Subcutaneous adipose tissue (tissue), 4 donors: ENCODE results near the gene ENOX1. TPM values are rescaled to one million over a fixed set of nuclear protein-coding genes. Genes with fewer than 3 reads are reported as not detected.

Source experiments
- total RNA-seq, 4 donors: library from RNA; depleted of rRNA; stranded (reverse); fragments of >200 nt; gene quantifications; one replicate each; pipeline ENCODE4 v1.1.0, GENCODE V29; 2016
- TF ChIP-seq, protein P1 (sequence below): fragments of 450-650 bp; IDR thresholded peaks from one replicate; pipeline ENCODE4 v1.5.1; 2016; ENCODE audit warnings: low read depth, mild to moderate bottlenecking, control low read depth, antibody characterized with exemption, moderate library complexity

ENOX1 gene
- total RNA-seq, 4 donors from 2014 or later = 0.66 to 4.7 (median 2.1) TPM

DNA sequence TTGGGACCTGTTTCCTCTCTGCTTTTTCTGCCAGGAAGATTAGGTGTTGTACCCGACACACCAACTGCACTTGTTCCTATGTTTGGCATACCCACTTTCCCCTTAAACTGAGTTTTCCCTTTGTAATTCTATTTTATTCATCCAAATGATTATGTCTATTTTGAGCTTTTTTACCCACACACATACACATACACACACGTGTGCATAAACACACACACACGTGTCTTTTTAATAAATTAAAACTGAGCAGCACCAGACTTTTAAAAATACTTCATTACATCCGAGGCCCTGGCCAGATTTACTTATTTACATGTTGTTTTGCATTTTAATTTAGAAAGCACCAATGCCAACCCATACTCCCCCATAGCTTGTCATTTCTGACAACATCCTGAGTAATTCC lies 413.4 kb downstream of the ENOX1 start:
- TF ChIP-seq, protein P1, sequence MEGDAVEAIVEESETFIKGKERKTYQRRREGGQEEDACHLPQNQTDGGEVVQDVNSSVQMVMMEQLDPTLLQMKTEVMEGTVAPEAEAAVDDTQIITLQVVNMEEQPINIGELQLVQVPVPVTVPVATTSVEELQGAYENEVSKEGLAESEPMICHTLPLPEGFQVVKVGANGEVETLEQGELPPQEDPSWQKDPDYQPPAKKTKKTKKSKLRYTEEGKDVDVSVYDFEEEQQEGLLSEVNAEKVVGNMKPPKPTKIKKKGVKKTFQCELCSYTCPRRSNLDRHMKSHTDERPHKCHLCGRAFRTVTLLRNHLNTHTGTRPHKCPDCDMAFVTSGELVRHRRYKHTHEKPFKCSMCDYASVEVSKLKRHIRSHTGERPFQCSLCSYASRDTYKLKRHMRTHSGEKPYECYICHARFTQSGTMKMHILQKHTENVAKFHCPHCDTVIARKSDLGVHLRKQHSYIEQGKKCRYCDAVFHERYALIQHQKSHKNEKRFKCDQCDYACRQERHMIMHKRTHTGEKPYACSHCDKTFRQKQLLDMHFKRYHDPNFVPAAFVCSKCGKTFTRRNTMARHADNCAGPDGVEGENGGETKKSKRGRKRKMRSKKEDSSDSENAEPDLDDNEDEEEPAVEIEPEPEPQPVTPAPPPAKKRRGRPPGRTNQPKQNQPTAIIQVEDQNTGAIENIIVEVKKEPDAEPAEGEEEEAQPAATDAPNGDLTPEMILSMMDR = no peak

DNA sequence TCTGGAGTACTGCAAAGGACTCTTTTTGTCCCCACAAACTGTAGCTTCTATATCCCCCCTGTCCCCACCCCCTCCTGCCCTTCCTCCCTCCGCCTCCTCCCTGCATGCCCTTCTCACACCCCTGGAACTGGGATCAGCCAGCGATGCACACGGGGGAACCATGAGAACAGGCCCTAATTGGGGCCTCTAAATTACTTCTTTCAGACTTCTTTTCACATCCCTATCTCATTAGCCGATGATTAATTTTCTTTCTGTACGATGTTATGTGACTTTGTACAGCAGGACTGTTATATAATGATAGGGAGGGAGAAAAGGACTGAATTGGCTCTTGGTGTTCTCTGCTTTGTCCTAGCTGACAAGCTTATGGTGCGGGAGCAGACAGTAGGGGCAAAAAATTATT lies 415.9 kb downstream of the ENOX1 start:
- TF ChIP-seq, protein P1 = no peak

DNA sequence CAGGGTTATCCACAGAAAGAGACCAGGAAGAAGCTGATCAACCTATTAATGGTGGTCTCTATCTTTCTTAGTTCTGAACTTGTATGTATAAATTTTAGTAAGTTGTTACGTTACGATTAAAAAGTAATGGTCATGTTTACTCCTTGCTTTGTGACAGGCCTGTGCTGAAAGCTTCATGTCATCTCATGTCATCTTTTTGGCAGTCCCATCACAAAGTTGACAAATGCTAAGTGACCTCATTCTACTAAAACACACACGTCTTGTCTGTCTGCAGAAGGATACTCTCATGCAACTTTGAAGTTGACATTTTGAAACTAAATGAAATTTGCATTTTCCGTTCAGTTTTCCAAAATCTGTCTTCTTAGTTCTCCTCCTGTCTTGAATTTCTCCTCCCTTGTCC lies 417.5 kb downstream of the ENOX1 start:
- TF ChIP-seq, protein P1 = no peak

DNA sequence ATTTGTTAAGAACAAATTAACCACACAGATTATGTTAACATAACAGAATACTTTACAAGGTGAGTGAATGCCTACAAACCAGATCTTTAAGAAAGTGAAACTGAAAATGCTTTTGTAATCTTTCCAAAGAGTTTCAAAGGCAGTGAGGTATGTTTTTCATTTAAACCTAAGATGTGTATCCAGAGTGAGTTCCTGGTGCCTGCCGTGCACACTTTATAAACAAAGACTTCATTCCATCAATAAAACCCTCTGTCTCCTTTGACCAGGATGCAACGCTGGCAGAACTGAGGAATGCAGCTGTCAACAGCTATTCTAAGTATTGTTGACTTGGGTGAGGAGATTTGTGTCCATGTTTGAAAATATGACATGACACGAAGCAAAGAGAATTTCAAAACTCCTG lies 418.8 kb downstream of the ENOX1 start:
- TF ChIP-seq, protein P1 = no peak

DNA sequence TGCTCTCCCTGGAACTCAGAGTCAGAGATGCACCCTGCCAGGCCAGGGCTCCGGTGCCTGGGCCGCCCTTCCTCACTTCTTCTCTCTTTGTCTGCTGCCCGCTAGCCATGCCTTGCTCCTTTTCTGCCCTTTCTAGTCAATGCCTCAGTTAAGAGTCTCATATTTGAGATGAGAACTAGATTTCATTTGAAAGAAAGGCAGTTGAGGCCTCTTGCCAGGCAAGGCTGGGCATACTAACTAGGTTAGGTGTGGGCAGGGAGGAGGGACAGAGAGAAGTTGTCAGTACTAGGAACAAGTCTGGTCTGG lies 421.8 kb downstream of the ENOX1 start:
- TF ChIP-seq, protein P1 = no peak

DNA sequence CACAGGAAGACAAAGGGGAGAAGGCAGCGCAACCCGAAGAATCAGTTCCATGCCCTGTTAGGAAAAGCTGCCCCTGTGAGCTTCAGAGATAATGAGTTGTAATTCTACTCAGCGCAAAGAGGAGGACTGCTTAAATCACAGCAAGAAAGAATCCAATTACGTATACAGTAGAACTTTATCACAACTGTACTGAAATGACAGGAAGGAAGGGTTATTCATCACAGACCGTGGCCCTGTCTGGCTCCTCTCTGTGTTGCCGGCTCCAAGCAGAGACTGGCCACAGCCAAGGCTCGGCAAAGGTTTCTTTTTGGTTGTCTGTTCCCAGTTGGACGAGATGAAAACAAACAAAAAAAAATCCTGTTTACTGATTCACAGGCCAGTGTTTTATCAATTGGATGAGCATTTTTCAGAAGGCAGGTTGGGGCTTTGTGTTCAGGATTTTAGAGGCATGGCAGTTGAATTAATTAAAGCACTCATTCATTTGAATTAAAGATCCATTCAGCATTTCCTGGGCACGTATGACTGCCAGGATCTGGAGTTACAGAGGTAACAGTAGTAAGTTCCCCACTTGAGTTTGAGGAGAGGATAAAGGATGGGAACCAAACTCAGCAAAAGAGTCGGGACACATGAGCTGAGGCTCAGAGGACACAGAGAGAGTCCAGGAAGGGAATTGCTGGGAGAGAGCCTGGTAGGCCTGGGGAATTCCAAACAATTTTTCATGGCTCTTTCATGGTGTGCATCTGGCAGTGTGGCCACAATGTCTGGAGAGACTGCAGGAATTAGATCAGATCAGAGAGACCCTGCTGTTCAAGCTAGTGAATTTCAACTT lies 422.3 kb downstream of the ENOX1 start:
- TF ChIP-seq, protein P1 = no peak

DNA sequence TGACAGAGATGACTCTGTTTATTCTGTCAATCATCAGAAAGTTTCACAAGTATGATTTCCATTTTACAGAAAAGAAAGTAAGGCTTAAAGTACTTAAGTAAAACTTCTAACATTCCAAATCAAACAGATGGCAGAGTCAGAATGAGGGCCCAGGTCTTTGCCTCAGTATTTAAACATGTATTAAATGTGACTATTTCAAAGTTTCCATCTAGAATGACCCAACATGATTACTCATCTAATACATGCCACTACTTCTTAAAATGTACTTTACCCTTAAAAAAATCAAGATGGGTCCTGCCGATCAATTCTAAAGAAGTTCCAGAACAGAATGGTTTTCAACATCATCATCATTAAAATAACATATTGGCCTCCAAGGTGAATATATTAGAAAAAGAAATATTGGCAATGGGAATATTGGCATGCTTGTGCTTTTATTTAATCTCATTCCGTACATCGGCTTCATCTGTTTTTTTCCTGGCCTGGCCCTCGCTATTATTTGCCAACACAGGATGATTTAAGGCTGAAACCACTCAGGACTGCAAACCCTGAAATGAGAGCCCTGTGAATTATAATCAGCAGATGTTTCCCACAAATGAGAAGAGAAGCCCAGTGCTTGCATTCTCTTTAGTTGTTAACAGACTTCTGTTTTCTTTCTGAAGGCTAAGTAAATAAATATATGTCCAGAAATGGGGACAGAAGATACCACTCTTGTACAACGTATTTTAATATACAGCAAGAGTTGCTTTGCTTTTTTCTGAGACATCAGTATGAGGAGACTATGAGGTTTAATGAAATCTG lies 423.4 kb downstream of the ENOX1 start:
- TF ChIP-seq, protein P1 = no peak
